WTC11 (cell line): ENCODE measurements around the gene MSH2.

Experiments used
- CTCF ChIP-seq: fragments of 200-600 bp; IDR thresholded peaks from 2 replicates; pipeline ENCODE4 v1.8.0; 2022; ENCODE audit warnings: antibody characterized with exemption
- TF ChIP-seq, protein P1 (sequence below): sonication (generic); formaldehyde crosslinking; IDR thresholded peaks from 2 replicates; pipeline ENCODE4 v1.8.1; 2023; ENCODE audit warnings: mild to moderate bottlenecking, missing genetic modification reagents, moderate library complexity

- TF ChIP-seq, protein P1, sequence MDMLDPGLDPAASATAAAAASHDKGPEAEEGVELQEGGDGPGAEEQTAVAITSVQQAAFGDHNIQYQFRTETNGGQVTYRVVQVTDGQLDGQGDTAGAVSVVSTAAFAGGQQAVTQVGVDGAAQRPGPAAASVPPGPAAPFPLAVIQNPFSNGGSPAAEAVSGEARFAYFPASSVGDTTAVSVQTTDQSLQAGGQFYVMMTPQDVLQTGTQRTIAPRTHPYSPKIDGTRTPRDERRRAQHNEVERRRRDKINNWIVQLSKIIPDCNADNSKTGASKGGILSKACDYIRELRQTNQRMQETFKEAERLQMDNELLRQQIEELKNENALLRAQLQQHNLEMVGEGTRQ (CRISPR knock-in tag), result no peak
- no peak for TF ChIP-seq CTCF
Measured at GRCh38 chr2:47521666-47522285, 118.8 kb downstream of the MSH2 start.
